ENCODE data around the gene HOXA7.

- TF ChIP-seq, protein P1, sequence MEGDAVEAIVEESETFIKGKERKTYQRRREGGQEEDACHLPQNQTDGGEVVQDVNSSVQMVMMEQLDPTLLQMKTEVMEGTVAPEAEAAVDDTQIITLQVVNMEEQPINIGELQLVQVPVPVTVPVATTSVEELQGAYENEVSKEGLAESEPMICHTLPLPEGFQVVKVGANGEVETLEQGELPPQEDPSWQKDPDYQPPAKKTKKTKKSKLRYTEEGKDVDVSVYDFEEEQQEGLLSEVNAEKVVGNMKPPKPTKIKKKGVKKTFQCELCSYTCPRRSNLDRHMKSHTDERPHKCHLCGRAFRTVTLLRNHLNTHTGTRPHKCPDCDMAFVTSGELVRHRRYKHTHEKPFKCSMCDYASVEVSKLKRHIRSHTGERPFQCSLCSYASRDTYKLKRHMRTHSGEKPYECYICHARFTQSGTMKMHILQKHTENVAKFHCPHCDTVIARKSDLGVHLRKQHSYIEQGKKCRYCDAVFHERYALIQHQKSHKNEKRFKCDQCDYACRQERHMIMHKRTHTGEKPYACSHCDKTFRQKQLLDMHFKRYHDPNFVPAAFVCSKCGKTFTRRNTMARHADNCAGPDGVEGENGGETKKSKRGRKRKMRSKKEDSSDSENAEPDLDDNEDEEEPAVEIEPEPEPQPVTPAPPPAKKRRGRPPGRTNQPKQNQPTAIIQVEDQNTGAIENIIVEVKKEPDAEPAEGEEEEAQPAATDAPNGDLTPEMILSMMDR (IDR thresholded peaks at IDR 0.05; ENCODE audit: low read depth, low read length), result no peak
- TF ChIP-seq POLR2A (IDR thresholded peaks at IDR 0.05; ENCODE audit: extremely low read depth, insufficient read length) (no peak), MYC (IDR thresholded peaks at IDR 0.05; ENCODE audit: low read depth, low read length) (no peak)
These were observed 15.1 kb downstream of the HOXA7 start for GRCh38 chr7:27141137-27141922.

Data from NB4 (cell line).